K562 (cell line): ENCODE results near the gene GRPEL2. TPM values are rescaled to one million over a fixed set of nuclear protein-coding genes. Genes with fewer than 3 reads are reported as not detected.

Source experiments
- CHD1 ChIP-seq: fragments of 200-600 bp; sonication (generic); IDR thresholded peaks from one replicate; pipeline ENCODE4 v1.6.1; 2012; ENCODE audit warnings: mild to moderate bottlenecking, moderate library complexity, low read length, inconsistent platforms
- HNRNPL ChIP-seq: fragments of 200-400 bp; formaldehyde crosslinking; IDR thresholded peaks from 2 replicates; pipeline ENCODE4 v1.6.1; 2017; ENCODE audit warnings: low read depth, mild to moderate bottlenecking, low read length
- KDM5B ChIP-seq: fragments of 200-600 bp; sonication (generic); IDR thresholded peaks from 2 replicates; pipeline ENCODE4 v1.6.1; 2012; ENCODE audit warnings: low read depth, mild to moderate bottlenecking, moderate library complexity, low read length, control low read depth, inconsistent platforms; ENCODE audit not compliant: insufficient replicate concordance
- KLF13 ChIP-seq: fragments of 450-650 bp; IDR thresholded peaks from 2 replicates; pipeline ENCODE4 v1.6.1; 2016; ENCODE audit warnings: missing genetic modification characterization, low read depth, mild to moderate bottlenecking, missing compliant biosample characterization, moderate library complexity, borderline replicate concordance
- KLF16 ChIP-seq: IDR thresholded peaks from 2 replicates; pipeline ENCODE4 v1.6.1; 2016; ENCODE audit warnings: antibody characterized with exemption
- MBD2 ChIP-seq: sonication (generic); IDR thresholded peaks from 2 replicates; pipeline ENCODE4 v1.6.1; 2016; ENCODE audit warnings: low read depth, borderline replicate concordance
- NR2C2 ChIP-seq, 2 experiments: fragments of 200-800 bp in 1 of 2; sonication (Bioruptor generic) in 1 of 2; sonication (generic) in 1 of 2; formaldehyde crosslinking in 1 of 2; IDR thresholded peaks; 2 replicates each; pipeline versions ENCODE4 v1.6.1 to v1.8.0; 2016 to 2022; ENCODE audit warnings: mild to moderate bottlenecking in 1 of 2, missing compliant biosample characterization in 1 of 2, missing genetic modification characterization in 1 of 2, missing genetic modification reagents in 1 of 2
- POLR2A ChIP-seq: fragments of 450-650 bp; conservative IDR thresholded peaks from 2 replicates; pipeline ENCODE4 v1.6.1; 2016
- POU5F1 ChIP-seq: fragments of 150-350 bp; IDR thresholded peaks from 2 replicates; pipeline ENCODE4 v1.6.1; 2014; ENCODE audit warnings: borderline replicate concordance, low read length, low read depth, mild to moderate bottlenecking; ENCODE audit not compliant: partially characterized antibody
- SAP30 ChIP-seq: fragments of 200-600 bp; sonication (generic); IDR thresholded peaks from 2 replicates; pipeline ENCODE4 v1.6.1; 2012; ENCODE audit warnings: borderline replicate concordance, low read depth, mild to moderate bottlenecking, moderate library complexity, low read length, control low read depth, inconsistent platforms; ENCODE audit not compliant: insufficient read depth, poor library complexity, severe bottlenecking
- SMARCA5 ChIP-seq: fragments of 450-650 bp; IDR thresholded peaks from 2 replicates; pipeline ENCODE4 v1.6.1; 2016
- TGIF2 ChIP-seq: sonication (generic); formaldehyde crosslinking; IDR thresholded peaks from 2 replicates; pipeline ENCODE4 v1.8.1; 2022; ENCODE audit warnings: mild to moderate bottlenecking, missing genetic modification reagents, moderate library complexity
- ZNF134 ChIP-seq: fragments of 250-450 bp; sonication (Bioruptor Pico); conservative IDR thresholded peaks from 2 replicates; pipeline ENCODE4 v1.4.0; 2020
- ZNF212 ChIP-seq: fragments of 450-650 bp; formaldehyde crosslinking; IDR thresholded peaks from 2 replicates; pipeline ENCODE4 v1.4.0; 2020; ENCODE audit warnings: mild to moderate bottlenecking
- ZNF668 ChIP-seq: fragments of 250-450 bp; sonication (Bioruptor Pico); IDR thresholded peaks from 2 replicates; pipeline ENCODE4 v1.8.0; 2022; ENCODE audit warnings: mild to moderate bottlenecking, inconsistent platforms
- polyA plus RNA-seq, 8 experiments: library from polyadenylated mRNA; depleted of rRNA in 4 of 8; stranded (reverse) in 5 of 8; unstranded in 3 of 8; fragments of >200 nt; fragmentation: Nextera tagmentation in 2 of 8; fragmentation: Illumina TruSeq in 1 of 8; extraction: Ambion mirVana in 2 of 8; extraction: Trizol in 1 of 8; gene quantifications; 2 replicates each; pipeline versions ENCODE4 v1.2.1 to v1.2.3, GENCODE V29; 2011 to 2014; ENCODE audit warnings: inconsistent platforms in 1 of 8, missing spikeins in 1 of 8
- total RNA-seq, 7 experiments: library from RNA; depleted of rRNA in 6 of 7; stranded (reverse); fragments of >200 nt in 6 of 7; fragmentation: Illumina TruSeq in 2 of 7; extraction: Trizol in 2 of 7; gene quantifications; 2 replicates each; pipeline versions ENCODE4 v1.2.1 to v1.2.3, GENCODE V29; 2011 to 2021; ENCODE audit warnings: low replicate concordance in 1 of 7
- TF ChIP-seq, protein P1 (sequence below): sonication (generic); formaldehyde crosslinking; IDR thresholded peaks from 2 replicates; pipeline ENCODE4 v1.8.1; 2022; ENCODE audit warnings: missing genetic modification reagents
- TF ChIP-seq, protein P2 (sequence below), 2 experiments: fragments of 450-650 bp; formaldehyde crosslinking in 1 of 2; IDR thresholded peaks; 2 replicates each; pipeline versions ENCODE4 v1.4.0 to v1.6.1; 2014 to 2020; ENCODE audit warnings: mild to moderate bottlenecking in 2 of 2, borderline replicate concordance in 1 of 2, low read depth in 1 of 2
- TF ChIP-seq, protein P3 (sequence below): fragments of 250-450 bp; sonication (Bioruptor Pico); IDR thresholded peaks from 2 replicates; pipeline ENCODE4 v1.4.0; 2020

The GRPEL2 gene
- total and polyA plus RNA-seq, 9 of the 15 experiments (the other 6 are each of a cell fraction or from before 2014, with no cell fraction given): 11.2 to 40.5 (median 25.8) TPM

DNA sequence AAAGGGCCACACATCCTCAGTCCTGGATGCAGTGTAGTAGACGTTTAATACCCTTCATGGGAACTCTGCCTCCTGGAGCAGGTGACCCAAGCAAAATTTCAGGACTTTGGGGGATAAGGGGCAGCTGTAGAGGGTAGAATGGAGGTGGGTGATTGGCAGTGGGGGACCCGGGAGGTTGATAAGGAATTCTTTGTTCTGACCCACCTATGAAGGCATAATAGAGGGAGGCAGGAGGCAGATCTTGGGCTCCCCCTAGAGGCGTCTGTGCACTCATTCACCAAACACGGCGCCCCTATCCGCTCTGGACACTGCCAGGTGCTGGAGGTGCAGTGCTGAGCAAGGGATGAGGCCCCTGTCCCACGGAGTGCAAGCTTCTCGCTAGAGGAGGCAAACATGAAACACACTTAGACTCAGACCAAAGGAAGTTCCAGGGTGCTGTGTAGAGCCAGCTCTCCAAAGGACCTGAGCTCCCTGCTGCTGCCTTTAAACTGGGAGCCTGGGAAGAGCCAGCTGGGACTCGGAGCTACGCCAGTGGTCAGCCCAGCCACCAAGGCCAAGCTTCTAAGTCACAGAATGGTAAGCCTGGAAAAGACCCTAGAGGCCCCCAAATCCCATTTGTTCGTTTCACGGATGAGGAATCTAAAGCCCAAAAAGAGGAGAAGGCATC lies 26.1 kb downstream of the GRPEL2 start (continued):
- TF ChIP-seq, protein P1, sequence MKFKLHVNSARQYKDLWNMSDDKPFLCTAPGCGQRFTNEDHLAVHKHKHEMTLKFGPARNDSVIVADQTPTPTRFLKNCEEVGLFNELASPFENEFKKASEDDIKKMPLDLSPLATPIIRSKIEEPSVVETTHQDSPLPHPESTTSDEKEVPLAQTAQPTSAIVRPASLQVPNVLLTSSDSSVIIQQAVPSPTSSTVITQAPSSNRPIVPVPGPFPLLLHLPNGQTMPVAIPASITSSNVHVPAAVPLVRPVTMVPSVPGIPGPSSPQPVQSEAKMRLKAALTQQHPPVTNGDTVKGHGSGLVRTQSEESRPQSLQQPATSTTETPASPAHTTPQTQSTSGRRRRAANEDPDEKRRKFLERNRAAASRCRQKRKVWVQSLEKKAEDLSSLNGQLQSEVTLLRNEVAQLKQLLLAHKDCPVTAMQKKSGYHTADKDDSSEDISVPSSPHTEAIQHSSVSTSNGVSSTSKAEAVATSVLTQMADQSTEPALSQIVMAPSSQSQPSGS (CRISPR knock-in tag): no peak
- TF ChIP-seq POU5F1 (no peak), TGIF2 (CRISPR knock-in tag) (no peak), NR2C2 (CRISPR knock-in tag; IDR thresholded peaks at IDR 0.05) (no peak), NR2C2 (tag; IDR thresholded peaks at IDR 0.05) (no peak), KLF16 (no peak), MBD2 (no peak), KLF13 (tag) (no peak), SAP30 (no peak), HNRNPL (no peak), CHD1 (no peak), SMARCA5 (no peak), ZNF668 (CRISPR knock-in tag) (no peak), POLR2A (no peak), KDM5B (no peak), ZNF134 (CRISPR knock-in tag) (no peak), ZNF212 (CRISPR knock-in tag) (no peak)
- TF ChIP-seq, protein P2, sequence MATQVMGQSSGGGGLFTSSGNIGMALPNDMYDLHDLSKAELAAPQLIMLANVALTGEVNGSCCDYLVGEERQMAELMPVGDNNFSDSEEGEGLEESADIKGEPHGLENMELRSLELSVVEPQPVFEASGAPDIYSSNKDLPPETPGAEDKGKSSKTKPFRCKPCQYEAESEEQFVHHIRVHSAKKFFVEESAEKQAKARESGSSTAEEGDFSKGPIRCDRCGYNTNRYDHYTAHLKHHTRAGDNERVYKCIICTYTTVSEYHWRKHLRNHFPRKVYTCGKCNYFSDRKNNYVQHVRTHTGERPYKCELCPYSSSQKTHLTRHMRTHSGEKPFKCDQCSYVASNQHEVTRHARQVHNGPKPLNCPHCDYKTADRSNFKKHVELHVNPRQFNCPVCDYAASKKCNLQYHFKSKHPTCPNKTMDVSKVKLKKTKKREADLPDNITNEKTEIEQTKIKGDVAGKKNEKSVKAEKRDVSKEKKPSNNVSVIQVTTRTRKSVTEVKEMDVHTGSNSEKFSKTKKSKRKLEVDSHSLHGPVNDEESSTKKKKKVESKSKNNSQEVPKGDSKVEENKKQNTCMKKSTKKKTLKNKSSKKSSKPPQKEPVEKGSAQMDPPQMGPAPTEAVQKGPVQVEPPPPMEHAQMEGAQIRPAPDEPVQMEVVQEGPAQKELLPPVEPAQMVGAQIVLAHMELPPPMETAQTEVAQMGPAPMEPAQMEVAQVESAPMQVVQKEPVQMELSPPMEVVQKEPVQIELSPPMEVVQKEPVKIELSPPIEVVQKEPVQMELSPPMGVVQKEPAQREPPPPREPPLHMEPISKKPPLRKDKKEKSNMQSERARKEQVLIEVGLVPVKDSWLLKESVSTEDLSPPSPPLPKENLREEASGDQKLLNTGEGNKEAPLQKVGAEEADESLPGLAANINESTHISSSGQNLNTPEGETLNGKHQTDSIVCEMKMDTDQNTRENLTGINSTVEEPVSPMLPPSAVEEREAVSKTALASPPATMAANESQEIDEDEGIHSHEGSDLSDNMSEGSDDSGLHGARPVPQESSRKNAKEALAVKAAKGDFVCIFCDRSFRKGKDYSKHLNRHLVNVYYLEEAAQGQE (IDR thresholded peaks at IDR 0.05; ENCODE audit: borderline replicate concordance): peak; percentile 68; the same call in 1 of the 2 replicates
- TF ChIP-seq, protein P2 (CRISPR knock-in tag; IDR thresholded peaks at IDR 0.05; ENCODE audit: low read depth): no peak
- TF ChIP-seq, protein P3, sequence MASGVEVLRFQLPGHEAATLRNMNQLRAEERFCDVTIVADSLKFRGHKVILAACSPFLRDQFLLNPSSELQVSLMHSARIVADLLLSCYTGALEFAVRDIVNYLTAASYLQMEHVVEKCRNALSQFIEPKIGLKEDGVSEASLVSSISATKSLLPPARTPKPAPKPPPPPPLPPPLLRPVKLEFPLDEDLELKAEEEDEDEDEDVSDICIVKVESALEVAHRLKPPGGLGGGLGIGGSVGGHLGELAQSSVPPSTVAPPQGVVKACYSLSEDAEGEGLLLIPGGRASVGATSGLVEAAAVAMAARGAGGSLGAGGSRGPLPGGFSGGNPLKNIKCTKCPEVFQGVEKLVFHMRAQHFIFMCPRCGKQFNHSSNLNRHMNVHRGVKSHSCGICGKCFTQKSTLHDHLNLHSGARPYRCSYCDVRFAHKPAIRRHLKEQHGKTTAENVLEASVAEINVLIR (CRISPR knock-in tag): no peak
